CMK (cell line): Measurements from ENCODE around the gene ADA.
"Not testable (repeated sequence)": the region's sequence is repeated elsewhere in the genome, so short reads cannot be mapped to it uniquely, and the experiment has no call there.

Source experiments
- DNase-seq: peaks from one replicate; pipeline ENCODE4 v3.0.0-alpha.2; 2010; ENCODE audit warnings: low read depth

Gene ADA

GRCh38 chr20:44678990-44679611, 27.6 kb upstream of the ADA start:
- no peak for DNase-seq

GRCh38 chr20:44678242-44678641, 26.7 kb upstream of the ADA start:
- DNase-seq = no peak

DNA sequence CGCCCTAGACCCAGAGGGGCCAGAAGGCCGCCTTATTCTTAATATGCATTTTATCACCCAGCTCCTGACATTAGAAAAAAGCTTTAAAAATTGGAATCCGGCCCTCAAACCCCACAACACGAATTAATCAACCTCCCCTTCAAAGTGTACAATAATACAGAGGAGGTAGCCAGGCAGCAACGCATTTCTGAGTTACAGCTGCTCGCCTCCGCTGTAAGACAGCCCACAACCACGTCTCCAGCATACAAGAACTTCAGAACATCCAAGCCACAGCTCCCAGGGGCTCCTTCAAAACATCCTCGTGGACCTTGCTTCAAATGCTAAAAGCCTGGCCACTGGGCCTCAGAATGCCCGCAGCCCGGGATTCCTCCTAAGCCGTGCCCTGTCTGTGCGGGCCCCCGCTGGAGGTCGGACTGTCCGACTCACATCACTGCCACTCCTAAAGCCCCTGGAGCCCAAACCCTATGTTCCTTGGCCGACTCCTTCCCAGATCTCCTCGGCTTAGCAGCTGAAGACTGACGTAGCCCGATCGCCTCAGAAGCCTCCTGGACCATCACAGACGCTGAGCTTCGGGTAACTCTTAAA, 20.9 kb upstream of the ADA start:
- DNase-seq = not testable (repeated sequence)

DNA sequence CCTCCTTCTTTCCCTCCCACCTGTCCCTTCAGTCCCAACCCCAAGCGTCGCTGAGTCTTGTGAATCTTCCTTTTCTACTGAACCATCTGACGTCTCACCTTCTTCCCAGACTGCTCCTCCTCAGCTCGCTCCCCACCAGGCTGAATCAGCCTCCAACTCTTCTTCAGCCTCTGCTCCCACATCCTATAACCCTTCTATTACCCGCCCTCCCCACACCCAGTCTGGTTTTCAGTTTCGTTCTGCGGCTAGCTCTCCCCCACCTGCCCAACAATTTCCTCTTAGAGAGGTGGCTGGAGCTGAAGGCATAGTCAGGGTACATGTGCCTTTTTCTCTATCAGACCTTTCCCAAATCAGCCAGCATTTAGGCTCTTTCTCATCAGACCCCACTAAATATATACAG, 20.0 kb upstream of the ADA start:
- not testable (repeated sequence) for DNase-seq

DNA sequence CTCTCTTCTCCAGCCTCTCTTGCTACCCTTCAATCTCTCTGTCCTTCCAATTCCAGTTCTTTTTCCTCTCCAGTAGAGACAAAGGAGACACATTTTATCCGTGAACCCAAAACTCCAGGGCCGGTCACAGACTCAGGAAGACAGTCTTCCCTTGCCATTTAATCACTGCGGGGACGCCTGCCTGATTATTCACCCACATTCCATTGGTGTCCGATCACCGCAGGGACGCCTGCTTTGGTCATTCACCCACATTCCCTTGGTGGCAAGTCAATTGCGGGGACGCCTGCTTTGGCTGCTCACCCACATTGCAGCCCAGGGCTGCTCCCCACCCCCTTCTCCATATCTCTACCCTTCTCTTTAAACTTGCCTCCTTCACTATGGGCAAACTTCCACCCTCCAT, 19.4 kb upstream of the ADA start:
- not testable (repeated sequence) for DNase-seq

- DNase-seq = no peak
Observed at GRCh38 chr20:44666066-44666465, 14.6 kb upstream of the ADA start.

DNA sequence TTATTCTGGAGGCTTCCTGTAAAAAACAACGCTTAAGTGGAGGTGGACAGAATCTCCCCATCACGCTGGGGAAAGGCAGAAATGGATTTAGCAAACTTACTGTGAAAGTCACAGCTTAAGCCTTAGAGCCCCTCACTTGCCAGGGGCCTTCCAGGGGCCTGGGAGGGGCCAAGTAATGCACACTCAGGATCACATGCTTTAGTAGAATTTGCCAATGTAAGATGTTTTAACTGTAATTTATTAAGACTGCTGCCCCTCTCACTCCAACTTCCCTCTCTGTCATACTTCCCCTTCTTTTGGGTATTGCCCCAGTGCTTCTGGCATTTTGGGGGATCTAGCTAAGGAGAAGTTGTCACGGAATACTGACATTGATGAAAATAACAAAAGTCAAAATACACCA, 12.6 kb upstream of the ADA start:
- no peak for DNase-seq

GRCh38 chr20:44662261-44662660, 10.8 kb upstream of the ADA start:
- DNase-seq = no peak

DNA sequence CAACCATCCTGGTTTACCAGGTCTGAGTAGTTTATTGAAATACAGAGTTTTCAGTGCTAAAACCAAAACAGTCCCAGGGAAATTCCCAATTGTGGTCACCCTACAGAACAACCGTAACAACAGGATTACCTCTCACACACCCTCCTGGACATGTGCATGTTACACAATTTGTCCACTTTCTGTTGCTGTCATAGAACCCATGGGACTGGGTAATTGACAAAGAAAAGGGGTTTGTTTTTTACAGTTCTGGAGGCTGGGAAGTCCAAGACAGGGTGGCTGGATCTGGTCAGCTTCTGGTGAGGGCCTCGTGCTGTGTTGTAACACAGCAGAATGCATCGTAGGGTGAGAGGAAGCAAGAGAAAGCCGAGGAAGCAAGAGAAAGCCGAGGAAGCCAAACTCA, 9.1 kb upstream of the ADA start:
- DNase-seq = no peak

DNA sequence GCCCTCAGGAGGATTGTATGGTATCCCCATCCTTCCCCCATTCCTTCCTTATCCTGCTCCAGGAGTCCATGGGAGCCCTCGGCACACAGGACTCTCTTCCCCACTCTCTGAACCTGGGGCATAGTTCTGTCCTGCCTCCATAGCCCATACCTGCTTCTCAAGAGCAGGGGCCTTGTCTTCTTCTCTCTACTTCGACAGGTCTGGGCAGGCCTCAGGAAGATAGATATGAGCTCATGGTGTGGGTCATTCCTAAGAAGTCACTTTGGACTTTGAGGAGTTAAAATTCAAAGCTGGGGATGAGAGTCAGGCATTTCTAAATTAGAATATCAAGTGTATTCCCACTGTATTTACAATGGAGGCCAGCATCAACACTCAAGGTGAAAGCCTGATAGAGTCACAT, 8.4 kb upstream of the ADA start:
- no peak for DNase-seq

- no peak for DNase-seq
Observed at GRCh38 chr20:44658810-44659209, 7.3 kb upstream of the ADA start.

- DNase-seq = no peak
Observed at GRCh38 chr20:44657875-44658274, 6.4 kb upstream of the ADA start.

DNA sequence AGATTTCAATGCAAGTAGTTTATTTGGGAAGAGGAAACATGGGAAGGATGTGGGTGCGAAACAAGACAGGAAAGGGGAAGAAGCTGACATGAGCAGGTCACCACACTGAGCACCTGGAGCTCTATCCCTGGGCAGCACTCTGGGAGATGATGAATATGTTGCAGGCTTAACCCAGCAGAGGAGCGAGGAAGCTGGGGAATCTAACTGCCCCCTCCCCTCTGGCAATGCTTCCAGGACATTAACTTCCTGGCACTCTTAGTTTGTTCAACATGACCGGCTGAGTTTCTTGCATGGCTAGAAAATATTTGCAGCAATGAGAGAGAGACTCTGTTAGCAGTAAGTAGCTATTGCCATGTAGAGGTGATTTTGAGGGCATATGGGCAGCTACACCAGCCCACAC, 4.9 kb upstream of the ADA start:
- DNase-seq = no peak

- DNase-seq = not testable (repeated sequence)
Observed at GRCh38 chr20:44654210-44654609, 2.7 kb upstream of the ADA start.

- no peak for DNase-seq
Observed at GRCh38 chr20:44653546-44653945, 2.0 kb upstream of the ADA start.

- DNase-seq = no peak
Observed at GRCh38 chr20:44651434-44651683, 140 bp downstream of the ADA start.

- DNase-seq = no peak
Observed at GRCh38 chr20:44650771-44651433, 597 bp downstream of the ADA start.

- DNase-seq = no peak
Observed at GRCh38 chr20:44649976-44650375, 1.5 kb downstream of the ADA start.

- no peak for DNase-seq
Observed at GRCh38 chr20:44649126-44649525, 2.4 kb downstream of the ADA start.

DNA sequence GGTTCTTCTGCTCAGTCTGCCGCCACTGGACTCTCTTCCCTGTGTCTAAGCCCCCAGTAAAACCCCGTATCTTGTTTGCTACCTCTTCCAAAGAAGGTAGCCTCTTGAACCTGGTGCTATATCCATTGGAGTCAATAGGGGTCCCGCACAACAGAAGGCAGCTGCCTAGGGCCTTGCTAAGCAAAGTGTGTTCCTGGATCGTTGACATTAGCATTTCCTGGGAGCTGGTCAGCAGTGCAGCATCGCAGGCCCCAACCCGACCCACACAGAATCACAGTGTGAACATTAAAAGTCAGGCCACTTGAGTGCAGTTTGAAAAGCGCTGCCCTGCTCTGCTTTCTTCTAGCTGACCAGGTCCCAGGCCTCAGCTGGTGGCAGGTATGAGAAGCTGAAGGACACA, 2.9 kb downstream of the ADA start:
- DNase-seq = no peak

DNA sequence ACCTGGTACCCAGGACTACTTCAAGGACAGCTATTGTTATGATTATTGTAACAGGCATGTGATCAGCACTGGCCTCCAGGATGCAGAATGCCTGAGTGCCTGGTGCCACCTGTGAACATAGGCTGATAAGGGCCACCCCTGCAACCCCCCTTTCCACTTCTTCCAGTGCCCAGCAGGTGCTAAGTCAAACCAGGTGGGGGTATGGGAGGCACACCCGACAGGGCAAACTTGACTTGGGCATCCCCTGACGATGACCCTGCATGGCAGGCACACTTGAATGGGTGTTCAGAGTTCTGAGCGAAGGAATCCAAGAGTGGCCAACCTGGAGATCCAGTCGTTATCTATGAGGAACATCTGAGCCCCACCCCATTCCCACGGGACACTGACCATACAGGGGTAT, 3.4 kb downstream of the ADA start:
- DNase-seq = no peak

GRCh38 chr20:44646641-44647274, 4.7 kb downstream of the ADA start:
- DNase-seq = no peak

- DNase-seq = no peak
Observed at GRCh38 chr20:44646023-44646640, 5.4 kb downstream of the ADA start.
